ENCODE results near the gene OR2AJ1. TPM values are rescaled to one million over a fixed set of nuclear protein-coding genes. Genes with fewer than 3 reads are reported as not detected.

OR2AJ1 gene
- not detected in 2 replicates for total RNA-seq

DNA sequence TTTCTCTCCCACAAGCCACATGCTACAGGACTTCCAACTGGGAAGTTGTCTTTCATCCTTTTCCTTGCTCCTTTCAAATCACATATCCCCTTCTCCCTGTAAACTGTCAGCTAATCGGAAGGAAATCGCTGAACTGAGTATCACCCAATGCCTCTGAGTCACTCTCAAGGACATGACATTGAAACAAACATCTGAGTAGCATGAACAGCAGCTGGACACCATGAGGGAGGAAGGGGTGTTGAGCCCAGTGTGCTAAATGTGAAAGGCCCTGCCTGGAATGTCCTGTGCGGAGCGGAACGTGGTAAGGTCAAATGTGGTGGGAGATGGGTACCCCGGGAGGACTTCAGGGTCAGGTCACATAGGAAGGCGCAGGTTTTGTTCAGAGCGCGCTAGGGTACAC, at the start of gene OR2AJ1:
Gene OR2AJ1 (plus strand): TSS at position 22 of the 400 bp plus-strand sequence. CDS start 8,880 bp downstream, outside the sequence.

GRCh38 chr1:247895163-247895637, 29.5 kb upstream of the OR2AJ1 start, which contains the start of gene OR2W3:
Gene OR2W3, plus strand, starts transcription at chr1:247895587. Its CDS starts 0 bp downstream, at chr1:247895587.

GRCh38 chr1:247919952-247920351, 4.7 kb upstream of the OR2AJ1 start, which contains the start of gene OR2T8:
Gene OR2T8, plus strand, starts transcription at chr1:247920252. Its CDS starts 766 bp downstream, at chr1:247921018.

DNA sequence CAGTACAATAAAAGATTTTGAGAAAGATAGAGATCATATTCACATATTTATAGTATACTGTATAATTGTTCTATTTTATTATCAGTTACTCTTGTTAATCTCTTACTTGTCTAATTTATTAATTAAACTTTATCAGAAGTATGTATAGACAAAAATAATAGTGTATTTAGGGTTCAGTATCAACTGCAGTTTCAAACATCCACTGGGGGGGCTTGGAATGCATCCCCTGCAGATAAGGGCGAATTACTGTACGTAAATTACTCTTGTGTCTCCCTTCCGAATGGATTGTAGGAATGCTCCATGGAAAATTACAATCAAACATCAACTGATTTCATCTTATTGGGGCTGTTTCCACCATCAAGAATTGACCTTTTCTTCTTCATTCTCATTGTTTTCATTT, 23.9 kb downstream of the OR2AJ1 start, which contains the start of gene OR2L8:
Gene OR2L8 (plus strand): TSS at position 301 of the 400 bp plus-strand sequence. CDS start 0 bp downstream, at position 301.

DNA sequence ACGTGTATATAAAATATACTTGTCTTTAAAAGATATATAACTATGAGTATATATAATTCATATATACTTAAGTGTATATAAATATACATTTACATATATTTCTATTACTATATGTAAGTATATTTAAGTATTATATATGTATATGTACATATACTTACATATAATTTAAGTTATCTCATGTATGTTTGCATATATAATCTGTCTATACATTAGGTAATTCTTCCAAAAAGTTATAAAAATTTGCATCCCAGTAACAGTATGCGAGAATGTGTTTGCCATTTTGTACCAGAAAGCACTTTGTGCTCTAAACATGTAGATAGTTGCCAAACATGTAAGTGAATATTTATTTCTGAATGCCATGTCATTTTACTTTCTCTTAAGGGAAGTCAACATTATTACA, 40.2 kb downstream of the OR2AJ1 start, which contains the start of gene OR2AK2:
Gene OR2AK2 (plus strand): TSS at position 301 of the 400 bp plus-strand sequence. CDS start 144 bp downstream, outside the sequence.

Other genes starting within 250 kb of the OR2AJ1 start
- gene OR13G1, start 245.2 kb upstream of the OR2AJ1 start, total RNA-seq = not detected in 2 replicates
- gene OR6F1, start 208.2 kb upstream of the OR2AJ1 start, total RNA-seq = not detected in 2 replicates
- not detected in 2 replicates for gene OR14K1, start 186.3 kb upstream of the OR2AJ1 start, total RNA-seq
- gene OR14A2, start 176.7 kb upstream of the OR2AJ1 start, total RNA-seq = not detected in 2 replicates
- not detected in 2 replicates for gene OR1C1, start 164.3 kb upstream of the OR2AJ1 start, total RNA-seq
- gene OR14A16, start 100.8 kb upstream of the OR2AJ1 start, total RNA-seq = not detected in 2 replicates
- gene OR11L1, start 83.0 kb upstream of the OR2AJ1 start, total RNA-seq = not detected in 2 replicates
- 0.32 TPM in 1 of 2 replicates, not detected in the other for gene TRIM58, start 67.7 kb upstream of the OR2AJ1 start, total RNA-seq
- not detected in 2 replicates for gene OR2W3, start 29.3 kb upstream of the OR2AJ1 start, total RNA-seq
- gene OR2T8, start 4.6 kb upstream of the OR2AJ1 start, total RNA-seq = not detected in 2 replicates
- gene OR2L8, start 24.0 kb downstream of the OR2AJ1 start, total RNA-seq = not detected in 2 replicates
- not detected in 2 replicates for gene OR2AK2, start 40.3 kb downstream of the OR2AJ1 start, total RNA-seq
- not detected in 2 replicates for gene OR2L5, start 88.8 kb downstream of the OR2AJ1 start, total RNA-seq
- gene OR2L2, start 105.2 kb downstream of the OR2AJ1 start, total RNA-seq = not detected in 2 replicates
- gene OR2L3, start 121.9 kb downstream of the OR2AJ1 start, total RNA-seq = not detected in 2 replicates
- not detected in 2 replicates for gene OR2L13, start 170.3 kb downstream of the OR2AJ1 start, total RNA-seq
- gene OR2M5, start 220.3 kb downstream of the OR2AJ1 start, total RNA-seq = not detected in 2 replicates
- not detected in 2 replicates for gene OR2M2, start 249.9 kb downstream of the OR2AJ1 start, total RNA-seq